ENCODE results near the gene CCDC68. TPM values are rescaled to one million over a fixed set of nuclear protein-coding genes. Genes with fewer than 3 reads are reported as not detected.

Gene CCDC68, protein sequence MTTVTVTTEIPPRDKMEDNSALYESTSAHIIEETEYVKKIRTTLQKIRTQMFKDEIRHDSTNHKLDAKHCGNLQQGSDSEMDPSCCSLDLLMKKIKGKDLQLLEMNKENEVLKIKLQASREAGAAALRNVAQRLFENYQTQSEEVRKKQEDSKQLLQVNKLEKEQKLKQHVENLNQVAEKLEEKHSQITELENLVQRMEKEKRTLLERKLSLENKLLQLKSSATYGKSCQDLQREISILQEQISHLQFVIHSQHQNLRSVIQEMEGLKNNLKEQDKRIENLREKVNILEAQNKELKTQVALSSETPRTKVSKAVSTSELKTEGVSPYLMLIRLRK
- total RNA-seq = 1 to 10 TPM; 6.6 to 9.6 (median 8.5) TPM

DNA sequence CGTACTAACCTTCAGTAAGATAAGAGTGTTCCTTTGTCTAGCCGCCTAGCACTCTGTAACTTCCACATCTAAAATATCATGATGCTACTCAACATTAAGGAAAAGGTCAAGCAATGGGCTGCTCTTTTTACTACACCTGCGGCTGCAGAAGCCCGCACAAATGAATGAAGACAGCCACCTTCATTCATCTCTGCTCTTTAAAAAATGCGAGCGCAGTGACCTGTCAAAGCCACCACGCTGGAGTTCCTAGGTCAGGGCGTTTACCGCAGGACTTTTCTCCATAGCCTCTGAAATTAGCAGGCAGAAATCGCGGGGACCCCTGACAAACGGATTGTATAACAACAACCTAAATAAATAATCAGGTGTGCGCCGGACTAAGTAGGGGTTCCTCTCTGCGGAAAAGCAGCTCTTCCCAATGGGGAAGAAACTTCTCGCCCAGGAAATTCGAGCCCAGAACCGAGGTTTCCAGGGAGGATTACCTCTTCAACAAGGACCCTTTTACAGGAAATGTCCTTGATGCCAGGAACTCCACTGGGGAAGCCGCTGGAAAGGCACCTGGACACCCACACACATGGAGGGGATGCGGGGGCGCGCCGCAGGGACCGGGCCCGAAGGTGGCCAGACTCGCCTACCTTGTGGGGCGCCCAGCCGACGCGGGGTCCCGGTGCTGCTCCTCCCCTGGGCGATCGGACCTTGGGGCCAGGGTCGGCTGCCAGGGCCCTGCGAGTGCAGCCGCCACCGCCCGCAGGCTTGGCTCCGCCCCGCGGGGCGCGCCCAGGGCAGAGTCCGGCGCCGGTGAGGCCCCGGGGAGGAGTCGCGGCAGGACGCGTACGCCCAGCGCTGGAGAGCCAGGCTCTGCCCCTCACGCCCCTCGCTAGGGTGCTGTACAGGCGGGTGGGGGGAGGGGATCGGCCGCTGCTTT, at the start of gene CCDC68:
Gene CCDC68 (minus strand): TSS at position 758 of the 922 bp plus-strand sequence. CDS start 16,670 bp downstream, outside the sequence.
- H3K4me1 ChIP-seq = no peaks in the 10 kb centered on the region
- TF ChIP-seq POLR2A (IDR thresholded peaks at IDR 0.05) (no peak), POLR2AphosphoS5 (IDR thresholded peaks at IDR 0.05) (no peak)
- TF ChIP-seq, protein P1, sequence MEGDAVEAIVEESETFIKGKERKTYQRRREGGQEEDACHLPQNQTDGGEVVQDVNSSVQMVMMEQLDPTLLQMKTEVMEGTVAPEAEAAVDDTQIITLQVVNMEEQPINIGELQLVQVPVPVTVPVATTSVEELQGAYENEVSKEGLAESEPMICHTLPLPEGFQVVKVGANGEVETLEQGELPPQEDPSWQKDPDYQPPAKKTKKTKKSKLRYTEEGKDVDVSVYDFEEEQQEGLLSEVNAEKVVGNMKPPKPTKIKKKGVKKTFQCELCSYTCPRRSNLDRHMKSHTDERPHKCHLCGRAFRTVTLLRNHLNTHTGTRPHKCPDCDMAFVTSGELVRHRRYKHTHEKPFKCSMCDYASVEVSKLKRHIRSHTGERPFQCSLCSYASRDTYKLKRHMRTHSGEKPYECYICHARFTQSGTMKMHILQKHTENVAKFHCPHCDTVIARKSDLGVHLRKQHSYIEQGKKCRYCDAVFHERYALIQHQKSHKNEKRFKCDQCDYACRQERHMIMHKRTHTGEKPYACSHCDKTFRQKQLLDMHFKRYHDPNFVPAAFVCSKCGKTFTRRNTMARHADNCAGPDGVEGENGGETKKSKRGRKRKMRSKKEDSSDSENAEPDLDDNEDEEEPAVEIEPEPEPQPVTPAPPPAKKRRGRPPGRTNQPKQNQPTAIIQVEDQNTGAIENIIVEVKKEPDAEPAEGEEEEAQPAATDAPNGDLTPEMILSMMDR (IDR thresholded peaks at IDR 0.05) = no peak
- H3K27me3 ChIP-seq = no peaks in the 10 kb centered on the region
- intact Hi-C loops (cut with DNase I; ENCODE audit: low total_unique reads) = no loop called here
- no peaks in the 10 kb centered on the region for H3K36me3 ChIP-seq
- no peak for DNase-seq (ENCODE audit: low spot score in 2 of 2)
- H3K27ac ChIP-seq = no peak within 1 kb of the TSS
- no peaks in the 10 kb centered on the region for H3K9me3 ChIP-seq
- peak within 1 kb of the TSS; percentile 41 to 65 (median 52) for H3K4me3 ChIP-seq

DNA sequence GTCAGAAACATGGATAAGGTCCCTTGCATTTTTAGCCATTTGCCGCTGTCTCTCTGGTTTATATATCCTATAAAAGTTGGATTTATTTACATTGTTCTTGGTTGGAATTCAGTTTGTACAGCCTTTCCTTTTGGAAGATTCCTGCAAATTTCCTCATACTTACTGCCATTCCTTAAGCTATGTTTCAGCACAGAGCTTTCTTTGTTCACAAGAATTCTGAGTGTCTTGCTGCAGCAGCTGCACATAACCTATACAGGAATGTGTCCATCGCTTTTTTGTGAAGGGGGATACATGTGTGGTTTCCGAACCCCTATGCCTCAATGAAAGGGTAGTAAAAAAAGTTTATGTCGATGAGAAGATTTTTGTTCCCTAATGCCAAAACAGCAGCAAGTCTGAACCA, 48.3 kb upstream of the CCDC68 start:
- Histone ChIP-seq H3K4me3 (no peak overlapping the region), H3K9me3 (no peaks in the 10 kb centered on the region), H3K27ac (no peak overlapping the region), H3K27me3 (no peaks in the 10 kb centered on the region), H3K36me3 (no peaks in the 10 kb centered on the region), H3K4me1 (no peaks in the 10 kb centered on the region)
- TF ChIP-seq POLR2AphosphoS5 (IDR thresholded peaks at IDR 0.05) (no peak), POLR2A (IDR thresholded peaks at IDR 0.05) (no peak)
- TF ChIP-seq, protein P1 (IDR thresholded peaks at IDR 0.05) = no peak
- no peak for DNase-seq (ENCODE audit: low spot score in 2 of 2)
- intact Hi-C loops (cut with DNase I; ENCODE audit: low total_unique reads) = no loop called here

DNA sequence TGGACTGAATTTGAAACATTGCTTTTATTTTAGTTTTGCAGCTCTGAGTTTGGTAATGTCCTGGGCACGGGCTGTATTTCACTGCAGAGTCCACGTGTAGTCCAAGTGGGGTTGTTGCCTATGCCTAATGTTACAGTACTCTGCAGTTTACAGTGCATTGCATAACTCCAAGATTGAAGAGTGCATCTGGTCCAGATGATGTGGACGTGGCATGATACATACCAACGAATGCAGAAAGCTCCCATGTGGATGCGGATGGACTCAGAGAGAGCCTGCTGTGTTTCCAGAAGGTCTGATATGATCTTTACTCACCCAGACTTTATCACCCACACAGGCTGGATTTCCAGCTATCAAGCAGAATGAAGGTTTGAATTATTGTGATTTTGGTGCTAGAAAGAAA, 44.4 kb upstream of the CCDC68 start:
- no peak for TF ChIP-seq POLR2AphosphoS5 (IDR thresholded peaks at IDR 0.05)
- TF ChIP-seq, protein P1 (IDR thresholded peaks at IDR 0.05) = no peak
- TF ChIP-seq POLR2A (IDR thresholded peaks at IDR 0.05) = no peak
- intact Hi-C loops (cut with DNase I; ENCODE audit: low total_unique reads) = no loop called here
- no peak for DNase-seq (ENCODE audit: low spot score in 2 of 2)
- Histone ChIP-seq H3K27ac (no peak overlapping the region), H3K36me3 (no peaks in the 10 kb centered on the region), H3K4me1 (no peaks in the 10 kb centered on the region), H3K9me3 (no peaks in the 10 kb centered on the region), H3K4me3 (no peak overlapping the region), H3K27me3 (no peaks in the 10 kb centered on the region)

DNA sequence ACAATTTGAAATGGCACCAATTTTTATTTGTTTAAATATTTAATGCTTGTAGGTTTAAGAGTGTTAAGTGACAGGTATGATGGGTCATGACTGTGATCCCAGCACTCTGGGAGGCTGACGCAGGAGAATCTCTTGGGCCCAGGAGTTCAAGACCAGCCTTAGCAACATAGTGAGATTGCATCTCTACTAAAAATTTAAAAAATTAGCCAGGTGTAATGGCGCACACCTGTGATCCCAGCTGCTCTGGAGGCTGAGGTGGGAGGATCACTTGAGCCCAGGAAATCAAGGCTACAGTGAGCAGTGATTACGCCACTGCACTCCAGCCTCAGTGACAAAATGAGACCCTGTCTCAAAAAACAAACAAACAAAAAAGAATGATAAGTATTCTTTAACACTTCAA, 43.0 kb upstream of the CCDC68 start:
- Histone ChIP-seq H3K4me1 (no peaks in the 10 kb centered on the region), H3K36me3 (no peaks in the 10 kb centered on the region), H3K27me3 (no peaks in the 10 kb centered on the region), H3K9me3 (no peaks in the 10 kb centered on the region), H3K4me3 (no peak overlapping the region), H3K27ac (no peak overlapping the region)
- intact Hi-C loops (cut with DNase I; ENCODE audit: low total_unique reads) = no loop called here
- no peak for DNase-seq (ENCODE audit: low spot score in 2 of 2)
- TF ChIP-seq POLR2A (IDR thresholded peaks at IDR 0.05) = no peak
- no peak for TF ChIP-seq POLR2AphosphoS5 (IDR thresholded peaks at IDR 0.05)
- TF ChIP-seq, protein P1 (IDR thresholded peaks at IDR 0.05) = no peak
